H1 (cell line): ENCODE results near the gene NLRP11.
"Not testable (repeated sequence)": the region's sequence is repeated elsewhere in the genome, so short reads cannot be mapped to it uniquely, and the experiment has no call there.

Source experiments
- BRCA1 ChIP-seq: IDR thresholded peaks from 2 replicates; pipeline ENCODE4 v1.6.1; 2012; ENCODE audit warnings: low read depth, low read length, improper control_type of control experiment
- CTCF ChIP-seq, 3 experiments: IDR thresholded peaks; 1 replicate in 2 of 3; 2 replicates in 1 of 3; pipeline versions ENCODE4 v1.5.1 to v1.6.1; 2011; ENCODE audit warnings: low read length in 3 of 3, mild to moderate bottlenecking in 3 of 3, inconsistent platforms in 2 of 3, low read depth in 1 of 3, moderate library complexity in 1 of 3; ENCODE audit not compliant: insufficient read depth in 1 of 3; ENCODE audit errors: control extremely low read depth in 1 of 3
- EZH2 ChIP-seq: fragments of 200-600 bp; sonication (generic); IDR thresholded peaks from 2 replicates; pipeline ENCODE4 v1.7.1; 2012; ENCODE audit warnings: low read depth, mild to moderate bottlenecking, moderate library complexity, low read length, inconsistent platforms; ENCODE audit not compliant: severe bottlenecking
- GTF2F1 ChIP-seq: IDR thresholded peaks from 2 replicates; pipeline ENCODE4 v1.6.1; 2012; ENCODE audit warnings: low read depth, low read length, improper control_type of control experiment, borderline replicate concordance
- JUN ChIP-seq: IDR thresholded peaks from 2 replicates; pipeline ENCODE4 v1.6.1; 2011; ENCODE audit warnings: low read depth, mild to moderate bottlenecking, improper control_type of control experiment, low read length
- MAX ChIP-seq: IDR thresholded peaks from 2 replicates; pipeline ENCODE4 v1.6.1; 2012; ENCODE audit warnings: inconsistent platforms
- NRF1 ChIP-seq: IDR thresholded peaks from 2 replicates; pipeline ENCODE4 v1.6.1; 2011; ENCODE audit warnings: mild to moderate bottlenecking, low read depth, low read length, improper control_type of control experiment
- POLR2A ChIP-seq, 2 experiments: IDR thresholded peaks; 1 replicate in 1 of 2; 2 replicates in 1 of 2; pipeline ENCODE4 v1.6.1; 2011; ENCODE audit warnings: low read depth in 2 of 2, low read length in 2 of 2, mild to moderate bottlenecking in 2 of 2; ENCODE audit errors: control extremely low read depth in 1 of 2
- POLR2AphosphoS5 ChIP-seq: IDR thresholded peaks from 2 replicates; pipeline ENCODE4 v1.6.1; 2011; ENCODE audit warnings: low read depth, low read length
- RFX5 ChIP-seq: IDR thresholded peaks from 2 replicates; pipeline ENCODE4 v1.6.1; 2011; ENCODE audit warnings: low read depth, low read length, improper control_type of control experiment, borderline replicate concordance
- SIRT6 ChIP-seq: IDR thresholded peaks from one replicate; pipeline ENCODE4 v1.7.1; 2012; ENCODE audit warnings: low read length, inconsistent platforms
- TAF1 ChIP-seq: IDR thresholded peaks from 2 replicates; pipeline ENCODE4 v1.6.1; 2011; ENCODE audit warnings: mild to moderate bottlenecking, low read depth, low read length
- YY1 ChIP-seq: IDR thresholded peaks from 2 replicates; pipeline ENCODE4 v1.6.1; 2011; ENCODE audit warnings: low read depth, mild to moderate bottlenecking, low read length
- TF ChIP-seq, protein P1 (sequence below): IDR thresholded peaks from 2 replicates; pipeline ENCODE4 v1.6.1; 2012; ENCODE audit warnings: low read length, inconsistent platforms

GRCh38 chr19:55758797-55759196 lies 73.0 kb downstream of the NLRP11 start, which contains the start of gene RFPL4A:
- not testable (repeated sequence) for TF ChIP-seq EZH2; GTF2F1; SIRT6; MAX; POLR2AphosphoS5; YY1; CTCF (IDR thresholded peaks at IDR 0.05; ENCODE audit: control extremely low read depth in 1 of 3, insufficient read depth in 1 of 3, low read depth in 1 of 3, low read length in 3 of 3); RFX5; BRCA1; JUN; TAF1; POLR2A (IDR thresholded peaks at IDR 0.05; ENCODE audit: control extremely low read depth in 1 of 2, low read depth in 2 of 2, low read length in 2 of 2); NRF1
- TF ChIP-seq, protein P1, sequence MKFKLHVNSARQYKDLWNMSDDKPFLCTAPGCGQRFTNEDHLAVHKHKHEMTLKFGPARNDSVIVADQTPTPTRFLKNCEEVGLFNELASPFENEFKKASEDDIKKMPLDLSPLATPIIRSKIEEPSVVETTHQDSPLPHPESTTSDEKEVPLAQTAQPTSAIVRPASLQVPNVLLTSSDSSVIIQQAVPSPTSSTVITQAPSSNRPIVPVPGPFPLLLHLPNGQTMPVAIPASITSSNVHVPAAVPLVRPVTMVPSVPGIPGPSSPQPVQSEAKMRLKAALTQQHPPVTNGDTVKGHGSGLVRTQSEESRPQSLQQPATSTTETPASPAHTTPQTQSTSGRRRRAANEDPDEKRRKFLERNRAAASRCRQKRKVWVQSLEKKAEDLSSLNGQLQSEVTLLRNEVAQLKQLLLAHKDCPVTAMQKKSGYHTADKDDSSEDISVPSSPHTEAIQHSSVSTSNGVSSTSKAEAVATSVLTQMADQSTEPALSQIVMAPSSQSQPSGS, result not testable (repeated sequence)
